CD14-positive monocyte (primary cell): ENCODE results near the gene DGKE. TPM values are rescaled to one million over a fixed set of nuclear protein-coding genes. Genes with fewer than 3 reads are reported as not detected.

ENCODE experiments used
- DNase-seq, 3 donors: peaks; one replicate each; pipeline ENCODE4 v3.0.0-alpha.2; 2011 to 2022
- H2AFZ ChIP-seq: 2 replicates; pipeline ENCODE4 v1.6.0; 2012; ENCODE audit warnings: mild to moderate bottlenecking, low read depth, low read length, inconsistent platforms; ENCODE audit not compliant: insufficient read depth, poor library complexity, severe bottlenecking
- H3K27ac ChIP-seq, 2 donors: 1 replicate in 1 of 2; 2 replicates in 1 of 2; pipeline ENCODE4 v1.5.1; 2012 to 2013; ENCODE audit warnings: low read length in 2 of 2, control low read depth in 1 of 2, inconsistent platforms in 1 of 2, low read depth in 1 of 2, mild to moderate bottlenecking in 1 of 2
- H3K27me3 ChIP-seq, 2 donors: one replicate each; pipeline versions ENCODE4 v1.6.0 to v1.6.1; 2011 to 2013; ENCODE audit warnings: low read length in 2 of 2; ENCODE audit not compliant: control insufficient read depth in 2 of 2, insufficient read depth in 2 of 2
- H3K36me3 ChIP-seq, 2 donors: replicated peaks in 1 of 2; 1 replicate in 1 of 2; 2 replicates in 1 of 2; pipeline versions ENCODE4 v1.5.1 to v1.6.1; 2012 to 2013; ENCODE audit warnings: low read length in 2 of 2, control low read depth in 1 of 2, inconsistent platforms in 1 of 2, mild to moderate bottlenecking in 1 of 2; ENCODE audit not compliant: insufficient read depth in 2 of 2, control insufficient read depth in 1 of 2
- H3K4me1 ChIP-seq, 2 donors: 1 replicate in 1 of 2; 2 replicates in 1 of 2; pipeline versions ENCODE4 v1.5.1 to v1.6.1; 2012 to 2013; ENCODE audit warnings: low read length in 2 of 2, control low read depth in 1 of 2, inconsistent platforms in 1 of 2, mild to moderate bottlenecking in 1 of 2, moderate library complexity in 1 of 2; ENCODE audit not compliant: insufficient read depth in 2 of 2, control insufficient read depth in 1 of 2
- H3K4me2 ChIP-seq: replicated peaks from 2 replicates; pipeline ENCODE3; 2012; ENCODE audit warnings: low read length, moderate library complexity, mild to moderate bottlenecking; ENCODE audit not compliant: poor library complexity, severe bottlenecking; ENCODE audit errors: extremely low read depth
- H3K4me3 ChIP-seq, 3 experiments: fragments of 200-600 bp in 1 of 3; sonication (generic) in 1 of 3; replicated peaks in 1 of 3; 1 replicate in 2 of 3; 2 replicates in 1 of 3; pipeline ENCODE4 v1.5.1; 2011 to 2013; ENCODE audit warnings: low read length in 3 of 3, mild to moderate bottlenecking in 3 of 3, control low read depth in 2 of 3, low read depth in 2 of 3, inconsistent platforms in 1 of 3, moderate library complexity in 1 of 3
- H3K79me2 ChIP-seq: 2 replicates; pipeline ENCODE4 v1.6.0; 2012; ENCODE audit warnings: mild to moderate bottlenecking, control low read depth, inconsistent platforms, low read length, moderate library complexity; ENCODE audit not compliant: insufficient read depth
- H3K9ac ChIP-seq: 2 replicates; pipeline ENCODE4 v1.6.0; 2017; ENCODE audit warnings: low read length, mild to moderate bottlenecking; ENCODE audit not compliant: insufficient read depth, poor library complexity, severe bottlenecking
- H3K9me3 ChIP-seq, 2 donors: replicated peaks in 1 of 2; 1 replicate in 1 of 2; 2 replicates in 1 of 2; pipeline versions ENCODE4 v1.5.1 to v1.6.1; 2012 to 2013; ENCODE audit warnings: low read length in 2 of 2, control low read depth in 1 of 2; ENCODE audit not compliant: control insufficient read depth in 1 of 2, insufficient read depth in 1 of 2
- H4K20me1 ChIP-seq: 2 replicates; pipeline ENCODE4 v1.6.0; 2012; ENCODE audit warnings: mild to moderate bottlenecking, low read length, control low read depth, moderate library complexity; ENCODE audit not compliant: insufficient read depth
- H3K27ac Mint-ChIP-seq, 7 donors: one replicate each; pipeline ENCODE4 v1.8.0; 2020; ENCODE audit warnings: mild to moderate bottlenecking in 7 of 7, mixed read lengths in 7 of 7, moderate library complexity in 6 of 7, inconsistent platforms in 2 of 7
- H3K27me3 Mint-ChIP-seq, 3 donors: one replicate each; pipeline ENCODE4 v1.8.0; 2021 to 2022; ENCODE audit warnings: low read depth in 3 of 3, mild to moderate bottlenecking in 3 of 3, mixed read lengths in 3 of 3, moderate library complexity in 3 of 3, inconsistent platforms in 1 of 3
- H3K36me3 Mint-ChIP-seq, 2 donors: one replicate each; pipeline ENCODE4 v1.8.0; 2020; ENCODE audit warnings: mixed read lengths in 2 of 2, inconsistent platforms in 1 of 2, mild to moderate bottlenecking in 1 of 2
- H3K4me1 Mint-ChIP-seq: one replicate; pipeline ENCODE4 v1.8.0; 2020; ENCODE audit warnings: mild to moderate bottlenecking, mixed read lengths
- H3K4me3 Mint-ChIP-seq, 2 donors: one replicate each; pipeline ENCODE4 v1.8.0; 2020; ENCODE audit warnings: mild to moderate bottlenecking in 2 of 2, mixed read lengths in 2 of 2, moderate library complexity in 1 of 2
- H3K9me3 Mint-ChIP-seq, 7 donors: one replicate each; pipeline ENCODE4 v1.8.0; 2020 to 2022; ENCODE audit warnings: mixed read lengths in 7 of 7, mild to moderate bottlenecking in 6 of 7, moderate library complexity in 6 of 7, inconsistent platforms in 2 of 7
- CTCF ChIP-seq: fragments of 200-600 bp; IDR thresholded peaks from one replicate; pipeline ENCODE4 v1.8.0; 2022; ENCODE audit warnings: antibody characterized with exemption, mild to moderate bottlenecking
- WGBS: methylation state at CpG from one replicate; pipeline ENCODE4 v1.1.5; 2013; ENCODE audit warnings: missing lambda C conversion rate; ENCODE audit not compliant: insufficient coverage; 5-methylcytosine and 5-hydroxymethylcytosine counted together
- intact Hi-C, 2 donors: fragments of 100-400 bp; cut with micrococcal nuclease; formaldehyde crosslinking; loops; one replicate each; pipeline versions ENCODE4 v1.15.0 to v1.15.1; 2023
- polyA plus RNA-seq, 3 donors: library from polyadenylated mRNA; depleted of rRNA in 1 of 3; unstranded in 2 of 3; stranded (reverse) in 1 of 3; fragments of 300-500 nt in 2 of 3; fragments of >200 nt in 1 of 3; fragmentation: Illumina TruSeq in 2 of 3; gene quantifications; 1 replicate in 2 of 3; 2 replicates in 1 of 3; pipeline ENCODE4 v1.2.3, GENCODE V29; 2012 to 2021

Gene DGKE
- polyA plus RNA-seq, 3 donors = 1.1 to 3.0 (median 1.5) TPM

- H3K27me3 ChIP-seq = no peaks in the 10 kb centered on the region
- H3K27ac ChIP-seq = no peak overlapping the region
- H3K27me3 Mint-ChIP-seq = no peaks in the 10 kb centered on the region
- H3K4me3 Mint-ChIP-seq = no peak overlapping the region
- DNase-seq = no peak
- H2AFZ ChIP-seq = no peak overlapping the region
- peaks cover 5 to 20% (median 16%) of the 10 kb centered on the region in 7 donors for H3K9me3 Mint-ChIP-seq
- H3K9me3 ChIP-seq = peaks cover 0 to 14% of the 10 kb centered on the region in 2 donors
- TF ChIP-seq CTCF = no peak
- intact Hi-C loops = no loop called here
- H3K36me3 ChIP-seq = no peaks in the 10 kb centered on the region
- no peaks in the 10 kb centered on the region for H3K79me2 ChIP-seq
- peaks cover 10% of the 10 kb centered on the region for H4K20me1 ChIP-seq
- no peak overlapping the region for H3K4me3 ChIP-seq
- peaks cover 47% of the 10 kb centered on the region for H3K4me1 Mint-ChIP-seq
- 91% methylated on average over 6 of the region's 7 CpGs for WGBS
- no peak overlapping the region for H3K4me2 ChIP-seq
- peaks cover 11 to 16% of the 10 kb centered on the region in 2 donors for H3K36me3 Mint-ChIP-seq
- H3K4me1 ChIP-seq = peaks cover 36 to 54% of the 10 kb centered on the region in 2 donors
- H3K27ac Mint-ChIP-seq = no peak overlapping the region
- H3K9ac ChIP-seq = no peak overlapping the region
These were observed 45.3 kb downstream of the DGKE start for GRCh38 chr17:56879280-56879679.

GRCh38 chr17:56880133-56880532, 46.2 kb downstream of the DGKE start:
- Histone ChIP-seq H3K27me3 (no peaks in the 10 kb centered on the region), H3K4me3 (peak overlapping the region in 1 of 3 experiments; percentile 8), H3K4me2 (peak overlapping the region; percentile 47), H3K9ac (peak overlapping the region; percentile 47), H3K79me2 (no peaks in the 10 kb centered on the region), H3K27ac (peak overlapping the region in 1 of 2 donors; percentile 45), H3K4me1 (peaks cover 38 to 58% of the 10 kb centered on the region in 2 donors), H3K36me3 (peaks cover 0 to 5% of the 10 kb centered on the region in 2 donors), H4K20me1 (peaks cover 18% of the 10 kb centered on the region), H3K9me3 (peaks cover 0 to 14% of the 10 kb centered on the region in 2 donors), H2AFZ (no peak overlapping the region)
- 0% methylated on average over 1 of the region's 3 CpGs for WGBS
- H3K36me3 Mint-ChIP-seq = peaks cover 16 to 20% of the 10 kb centered on the region in 2 donors
- peak; percentile 18 to 35 (median 25) for DNase-seq
- peak overlapping the region in 1 of 2 donors; percentile 66 for H3K4me3 Mint-ChIP-seq
- peak overlapping the region; percentile 55 to 83 (median 77) for H3K27ac Mint-ChIP-seq
- TF ChIP-seq CTCF = no peak
- H3K9me3 Mint-ChIP-seq = peaks cover 5 to 20% (median 16%) of the 10 kb centered on the region in 7 donors
- intact Hi-C loops = no loop called here
- H3K4me1 Mint-ChIP-seq = peaks cover 55% of the 10 kb centered on the region
- H3K27me3 Mint-ChIP-seq = no peaks in the 10 kb centered on the region
